ENCODE measurements around the gene SKIC2.

The SKIC2 gene

DNA sequence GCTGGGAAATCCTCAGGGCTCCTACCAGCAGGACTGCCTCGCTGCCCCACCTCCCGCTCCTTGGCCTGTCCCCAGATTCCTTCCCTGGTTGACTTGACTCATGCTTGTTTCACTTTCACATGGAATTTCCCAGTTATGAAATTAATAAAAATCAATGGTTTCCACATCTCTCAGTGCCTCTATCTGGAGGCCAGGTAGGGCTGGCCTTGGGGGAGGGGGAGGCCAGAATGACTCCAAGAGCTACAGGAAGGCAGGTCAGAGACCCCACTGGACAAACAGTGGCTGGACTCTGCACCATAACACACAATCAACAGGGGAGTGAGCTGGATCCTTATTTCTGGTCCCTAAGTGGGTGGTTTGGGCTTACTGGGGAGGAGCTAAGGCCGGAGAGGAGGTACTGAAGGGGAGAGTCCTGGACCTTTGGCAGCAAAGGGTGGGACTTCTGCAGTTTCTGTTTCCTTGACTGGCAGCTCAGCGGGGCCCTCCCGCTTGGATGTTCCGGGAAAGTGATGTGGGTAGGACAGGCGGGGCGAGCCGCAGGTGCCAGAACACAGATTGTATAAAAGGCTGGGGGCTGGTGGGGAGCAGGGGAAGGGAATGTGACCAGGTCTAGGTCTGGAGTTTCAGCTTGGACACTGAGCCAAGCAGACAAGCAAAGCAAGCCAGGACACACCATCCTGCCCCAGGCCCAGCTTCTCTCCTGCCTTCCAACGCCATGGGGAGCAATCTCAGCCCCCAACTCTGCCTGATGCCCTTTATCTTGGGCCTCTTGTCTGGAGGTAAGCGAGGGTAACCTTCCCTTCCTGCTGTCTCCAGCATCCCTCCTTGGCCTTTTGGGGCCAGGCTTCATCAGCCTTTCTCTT is 13.2 kb upstream of the SKIC2 start, which contains the start of gene CFB:
Gene CFB (plus strand): TSS at position 589 of the 863 bp plus-strand sequence. CDS start 127 bp downstream, at position 716.
- no peak for DNase-seq

DNA sequence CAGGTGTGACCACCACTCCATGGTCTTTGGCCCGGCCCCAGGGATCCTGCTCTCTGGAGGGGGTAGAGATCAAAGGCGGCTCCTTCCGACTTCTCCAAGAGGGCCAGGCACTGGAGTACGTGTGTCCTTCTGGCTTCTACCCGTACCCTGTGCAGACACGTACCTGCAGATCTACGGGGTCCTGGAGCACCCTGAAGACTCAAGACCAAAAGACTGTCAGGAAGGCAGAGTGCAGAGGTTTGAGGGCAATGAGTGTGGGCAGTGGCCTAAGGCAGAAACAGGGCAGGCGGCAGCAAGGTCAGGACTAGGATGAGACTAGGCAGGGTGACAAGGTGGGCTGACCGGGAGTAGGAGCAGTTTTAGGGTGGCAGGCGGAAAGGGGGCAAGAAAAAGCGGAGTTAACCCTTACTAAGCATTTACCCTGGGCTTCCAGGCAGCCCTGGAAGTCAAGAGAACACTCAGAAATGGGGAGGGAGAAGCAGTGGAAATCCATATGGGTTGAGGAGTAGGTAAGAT is 12.5 kb upstream of the SKIC2 start:
- DNase-seq = no peak

DNA sequence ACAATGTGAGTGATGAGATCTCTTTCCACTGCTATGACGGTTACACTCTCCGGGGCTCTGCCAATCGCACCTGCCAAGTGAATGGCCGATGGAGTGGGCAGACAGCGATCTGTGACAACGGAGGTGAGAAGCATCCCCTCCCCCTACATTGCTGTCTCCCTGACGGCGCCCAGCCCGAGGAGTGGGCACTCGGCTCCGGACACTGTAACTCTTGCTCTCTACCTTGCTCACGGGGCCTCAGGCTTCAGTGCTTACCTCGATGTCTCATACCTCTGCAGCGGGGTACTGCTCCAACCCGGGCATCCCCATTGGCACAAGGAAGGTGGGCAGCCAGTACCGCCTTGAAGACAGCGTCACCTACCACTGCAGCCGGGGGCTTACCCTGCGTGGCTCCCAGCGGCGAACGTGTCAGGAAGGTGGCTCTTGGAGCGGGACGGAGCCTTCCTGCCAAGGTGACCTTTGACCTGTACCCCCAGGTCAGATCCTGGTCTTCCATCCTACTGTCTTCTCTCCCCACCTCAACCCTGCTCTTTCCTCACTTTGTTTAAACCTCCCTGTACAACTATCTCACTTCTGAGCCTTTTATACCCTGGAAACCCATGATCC is 11.8 kb upstream of the SKIC2 start:
- DNase-seq = no peak

DNA sequence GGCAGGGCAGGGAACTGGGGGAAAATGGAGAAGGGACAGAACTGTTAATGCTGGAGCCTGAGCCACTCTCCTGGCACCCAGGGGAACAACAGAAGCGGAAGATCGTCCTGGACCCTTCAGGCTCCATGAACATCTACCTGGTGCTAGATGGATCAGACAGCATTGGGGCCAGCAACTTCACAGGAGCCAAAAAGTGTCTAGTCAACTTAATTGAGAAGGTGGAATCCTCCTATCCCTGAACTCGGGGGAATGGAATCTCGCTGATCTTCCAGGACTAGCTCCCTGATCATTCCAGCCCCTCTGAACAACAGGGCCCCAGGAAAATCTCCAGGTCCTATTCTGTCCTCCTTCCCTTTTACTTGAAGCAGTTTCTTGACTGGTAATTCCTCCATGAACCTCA is 11.1 kb upstream of the SKIC2 start:
- DNase-seq = no peak

DNA sequence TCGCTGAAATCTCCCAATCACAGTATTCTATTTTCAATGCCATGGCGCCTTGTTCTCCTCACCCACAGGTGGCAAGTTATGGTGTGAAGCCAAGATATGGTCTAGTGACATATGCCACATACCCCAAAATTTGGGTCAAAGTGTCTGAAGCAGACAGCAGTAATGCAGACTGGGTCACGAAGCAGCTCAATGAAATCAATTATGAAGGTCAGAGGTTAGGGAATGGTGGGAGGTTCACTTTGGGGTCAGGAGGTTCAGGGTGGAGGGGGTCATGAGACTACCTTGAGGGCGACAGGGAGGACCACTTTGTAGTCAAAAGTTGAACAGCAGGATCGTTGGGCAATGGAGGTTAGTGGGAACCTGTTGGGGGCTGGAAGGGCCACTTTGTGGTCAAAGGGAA is 10.7 kb upstream of the SKIC2 start:
- no peak for DNase-seq

DNA sequence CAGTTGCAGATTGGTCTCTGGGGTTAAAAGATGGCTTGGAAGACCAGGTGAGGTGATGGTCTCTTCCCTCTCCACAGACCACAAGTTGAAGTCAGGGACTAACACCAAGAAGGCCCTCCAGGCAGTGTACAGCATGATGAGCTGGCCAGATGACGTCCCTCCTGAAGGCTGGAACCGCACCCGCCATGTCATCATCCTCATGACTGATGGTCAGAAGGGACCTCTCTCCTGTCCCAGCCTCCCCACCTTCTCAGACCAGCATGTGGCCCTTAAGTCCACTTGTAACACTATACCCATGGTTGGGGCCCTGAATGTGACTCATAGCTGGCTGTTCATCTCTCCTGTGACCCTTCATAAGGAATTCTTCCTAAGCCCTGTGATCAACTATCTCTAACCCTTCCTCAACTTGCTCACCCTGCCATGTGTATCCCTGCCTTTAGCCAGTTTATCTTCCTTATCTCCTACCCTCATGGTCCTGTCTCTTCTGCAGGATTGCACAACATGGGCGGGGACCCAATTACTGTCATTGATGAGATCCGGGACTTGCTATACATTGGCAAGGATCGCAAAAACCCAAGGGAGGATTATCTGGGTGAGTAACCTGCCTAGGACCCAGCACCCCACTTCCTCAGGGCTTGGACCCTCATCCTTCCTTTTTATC is 10.1 kb upstream of the SKIC2 start:
- DNase-seq = no peak

DNA sequence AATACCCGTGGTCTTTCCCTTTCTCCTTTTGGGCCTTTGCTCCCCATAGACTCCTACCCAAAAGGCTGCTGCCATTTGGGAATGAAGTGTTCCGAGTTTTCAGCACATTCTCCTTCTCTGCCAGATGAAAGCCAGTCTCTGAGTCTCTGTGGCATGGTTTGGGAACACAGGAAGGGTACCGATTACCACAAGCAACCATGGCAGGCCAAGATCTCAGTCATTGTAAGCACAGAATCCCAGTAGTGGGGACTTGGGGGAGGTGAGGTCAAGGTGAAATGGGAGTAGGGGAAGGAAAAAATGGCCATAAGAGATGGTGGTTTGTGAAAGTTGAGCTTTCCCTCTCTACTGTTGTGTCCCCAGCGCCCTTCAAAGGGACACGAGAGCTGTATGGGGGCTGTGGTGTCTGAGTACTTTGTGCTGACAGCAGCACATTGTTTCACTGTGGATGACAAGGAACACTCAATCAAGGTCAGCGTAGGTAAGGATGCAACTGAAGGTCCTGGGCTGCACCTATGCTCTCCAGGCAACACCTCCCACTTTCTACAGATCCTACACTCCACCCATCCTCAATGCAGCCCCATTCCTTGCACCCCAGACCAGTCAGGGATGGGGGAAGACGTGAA is 8.9 kb upstream of the SKIC2 start:
- DNase-seq = no peak

DNA sequence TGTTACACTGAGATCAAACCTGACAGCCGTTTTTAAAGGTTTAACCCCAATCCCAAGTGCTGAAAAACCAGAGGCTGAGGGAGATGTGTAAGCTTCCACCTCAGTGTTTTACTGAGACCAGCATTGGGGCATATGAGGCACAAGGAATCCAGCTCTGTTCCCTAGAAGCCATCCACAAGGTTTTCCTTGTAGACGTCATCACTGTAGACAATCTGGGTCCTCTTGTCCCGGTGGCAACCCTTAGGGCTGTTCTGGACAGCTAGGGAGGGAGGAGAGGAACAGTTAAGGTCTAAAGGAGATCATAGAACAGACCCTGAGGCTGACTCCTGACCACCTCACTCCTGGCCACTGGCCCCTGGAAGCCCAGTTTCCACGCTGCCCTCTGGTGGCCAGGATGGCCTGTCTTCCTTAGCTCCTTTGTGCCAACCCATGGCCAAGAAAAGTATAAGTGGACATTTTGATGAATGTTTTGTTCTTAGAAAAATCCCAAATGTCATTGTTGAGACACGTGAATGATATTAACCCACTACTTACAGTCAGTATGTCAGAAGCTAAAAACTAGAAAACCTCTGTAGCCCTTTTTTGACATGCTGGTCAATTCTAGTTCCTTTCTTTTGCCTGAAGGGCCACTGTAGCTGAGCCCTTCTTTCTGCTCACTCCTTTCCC is 6.7 kb upstream of the SKIC2 start:
- DNase-seq = peak; percentile 39

DNA sequence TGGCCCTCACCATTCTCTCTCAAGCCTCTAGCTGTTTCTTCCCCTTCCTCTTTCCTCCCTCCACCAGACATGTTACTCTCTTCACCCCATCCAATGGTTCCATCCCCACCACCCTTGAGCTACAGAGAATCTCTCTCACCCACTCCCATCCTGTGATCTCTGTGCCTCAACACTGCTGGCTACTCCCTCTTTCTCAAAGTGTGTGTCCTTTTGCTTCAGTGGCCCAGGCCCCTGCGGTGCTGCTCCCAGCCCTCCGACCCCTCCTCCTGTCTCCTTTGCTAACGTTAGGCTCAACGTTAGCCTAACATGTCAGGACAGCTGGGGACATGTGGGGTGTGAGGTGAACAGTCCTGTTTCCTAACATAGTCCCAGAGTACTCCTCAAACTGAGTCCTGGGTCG is 6.1 kb upstream of the SKIC2 start:
- DNase-seq = no peak

DNA sequence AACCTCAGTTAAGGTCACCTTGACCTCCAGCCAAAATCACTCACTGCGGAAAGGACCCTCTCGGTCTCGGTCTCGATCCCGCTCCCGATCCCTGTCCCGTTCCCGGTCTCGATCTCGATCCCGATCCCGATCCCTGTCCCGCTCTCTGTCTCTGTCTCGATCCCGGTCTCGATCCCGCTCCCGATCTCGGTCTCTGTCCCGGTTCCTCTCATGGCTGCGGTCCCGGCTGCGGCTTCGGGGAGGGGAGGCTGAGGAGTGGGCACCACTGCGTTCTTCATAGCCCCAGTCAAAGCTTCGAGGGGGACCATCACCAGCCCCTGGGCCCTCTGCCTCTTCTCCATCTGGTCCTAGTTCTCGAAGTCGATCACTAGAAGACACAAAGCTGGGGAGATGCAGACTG is 4.5 kb upstream of the SKIC2 start:
- no peak for DNase-seq

DNA sequence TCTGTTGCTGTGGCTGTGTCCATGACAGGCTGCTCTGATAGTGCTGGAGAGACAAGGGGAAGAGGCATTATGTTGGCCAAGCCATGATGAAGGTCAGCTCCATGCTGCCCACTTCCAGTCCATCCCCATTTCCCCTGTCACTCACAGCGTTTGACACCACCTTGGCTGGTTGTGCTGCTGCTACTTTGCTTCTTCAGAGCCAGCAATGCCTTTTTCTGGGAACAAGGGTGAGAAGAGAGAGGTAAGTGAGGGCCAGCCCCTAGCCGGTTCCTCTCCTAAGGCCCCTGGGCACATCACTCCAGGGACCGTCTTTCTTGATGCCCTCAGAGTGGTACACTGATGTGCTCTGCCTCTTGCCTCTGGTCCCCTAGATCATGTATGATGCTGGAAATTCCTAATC is 2.2 kb upstream of the SKIC2 start:
- no peak for DNase-seq

DNA sequence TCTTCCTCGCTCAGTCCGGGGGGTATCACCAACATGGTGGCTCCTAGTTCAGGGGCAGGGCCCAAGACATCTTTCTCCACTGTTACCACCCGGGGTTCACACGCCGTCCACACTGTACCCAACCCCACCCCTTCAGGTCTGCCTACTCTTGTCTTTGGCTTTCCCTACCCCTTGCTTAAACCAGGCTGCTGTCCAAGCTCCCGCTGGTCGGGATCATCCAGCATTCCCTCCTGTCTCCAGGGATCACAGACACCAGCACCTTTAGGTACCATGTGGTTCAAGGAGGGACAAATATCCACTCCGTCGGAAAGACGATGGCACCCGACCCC is 599 bp upstream of the SKIC2 start:
- no peak for DNase-seq

DNA sequence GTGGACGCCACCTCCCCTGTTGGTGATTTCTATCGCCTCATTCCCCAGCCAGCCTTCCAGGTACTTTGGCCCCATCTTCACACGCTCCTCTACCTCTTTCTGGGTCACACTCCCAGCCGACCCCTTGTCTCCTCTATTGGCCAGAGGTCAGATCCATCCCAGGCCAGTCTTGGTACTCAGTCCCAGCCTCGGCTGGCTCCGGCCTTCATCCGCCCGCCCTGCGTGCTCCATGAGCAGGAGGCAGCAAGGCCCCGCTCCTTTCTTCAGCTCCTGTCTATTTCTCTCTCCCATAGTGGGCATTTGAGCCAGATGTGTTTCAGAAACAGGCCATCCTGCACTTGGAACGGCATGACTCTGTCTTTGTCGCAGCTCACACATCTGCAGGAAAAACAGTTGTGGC is 2.6 kb downstream of the SKIC2 start:
- DNase-seq = no peak

DNA sequence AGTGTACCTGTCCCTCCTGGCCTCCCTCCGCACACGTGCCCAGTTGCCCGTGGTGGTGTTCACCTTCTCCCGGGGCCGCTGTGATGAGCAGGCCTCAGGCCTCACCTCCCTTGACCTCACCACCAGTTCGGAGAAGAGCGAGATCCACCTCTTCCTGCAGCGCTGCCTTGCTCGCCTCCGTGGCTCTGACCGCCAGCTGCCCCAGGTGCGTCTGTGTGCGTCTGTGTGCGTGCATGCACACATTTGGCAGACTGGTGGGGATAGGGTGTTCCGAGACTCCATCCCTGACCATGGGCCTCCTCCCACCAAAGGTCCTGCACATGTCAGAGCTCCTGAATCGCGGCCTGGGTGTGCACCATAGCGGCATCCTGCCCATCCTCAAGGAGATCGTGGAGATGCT is 4.9 kb downstream of the SKIC2 start:
- no peak for DNase-seq

DNA sequence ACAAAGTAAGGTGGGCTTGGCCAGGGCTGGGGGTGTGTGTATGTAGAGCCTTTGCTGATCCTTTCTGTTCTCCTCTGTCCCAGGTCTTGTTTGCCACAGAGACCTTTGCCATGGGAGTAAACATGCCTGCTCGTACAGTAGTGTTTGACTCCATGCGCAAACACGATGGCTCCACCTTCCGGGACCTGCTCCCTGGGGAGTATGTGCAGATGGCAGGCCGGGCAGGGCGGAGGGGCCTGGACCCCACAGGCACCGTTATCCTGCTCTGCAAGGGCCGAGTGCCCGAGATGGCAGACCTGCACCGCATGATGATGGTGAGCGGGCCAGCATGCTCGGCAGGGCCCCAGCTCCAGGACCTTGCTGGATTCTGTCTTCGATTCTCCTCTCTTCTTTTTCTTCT is 6.7 kb downstream of the SKIC2 start:
- no peak for DNase-seq

DNA sequence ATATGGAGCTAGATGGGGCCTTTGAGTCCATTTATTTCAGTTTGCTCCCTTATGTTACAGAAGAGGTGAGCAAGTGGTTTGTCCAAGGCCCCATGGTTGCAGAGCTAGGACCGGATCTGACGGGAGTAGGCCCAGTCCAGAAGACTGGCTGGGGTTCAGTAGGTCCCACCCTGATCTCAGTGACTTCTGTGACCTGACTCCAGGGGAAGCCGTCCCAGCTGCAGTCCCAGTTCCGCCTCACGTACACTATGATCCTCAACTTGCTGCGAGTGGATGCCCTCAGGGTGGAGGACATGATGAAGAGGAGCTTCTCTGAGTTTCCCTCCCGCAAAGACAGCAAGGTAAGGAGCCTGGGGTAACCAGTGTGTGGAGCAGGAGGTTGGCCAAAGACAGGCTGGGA is 7.5 kb downstream of the SKIC2 start:
- DNase-seq = no peak

DNA sequence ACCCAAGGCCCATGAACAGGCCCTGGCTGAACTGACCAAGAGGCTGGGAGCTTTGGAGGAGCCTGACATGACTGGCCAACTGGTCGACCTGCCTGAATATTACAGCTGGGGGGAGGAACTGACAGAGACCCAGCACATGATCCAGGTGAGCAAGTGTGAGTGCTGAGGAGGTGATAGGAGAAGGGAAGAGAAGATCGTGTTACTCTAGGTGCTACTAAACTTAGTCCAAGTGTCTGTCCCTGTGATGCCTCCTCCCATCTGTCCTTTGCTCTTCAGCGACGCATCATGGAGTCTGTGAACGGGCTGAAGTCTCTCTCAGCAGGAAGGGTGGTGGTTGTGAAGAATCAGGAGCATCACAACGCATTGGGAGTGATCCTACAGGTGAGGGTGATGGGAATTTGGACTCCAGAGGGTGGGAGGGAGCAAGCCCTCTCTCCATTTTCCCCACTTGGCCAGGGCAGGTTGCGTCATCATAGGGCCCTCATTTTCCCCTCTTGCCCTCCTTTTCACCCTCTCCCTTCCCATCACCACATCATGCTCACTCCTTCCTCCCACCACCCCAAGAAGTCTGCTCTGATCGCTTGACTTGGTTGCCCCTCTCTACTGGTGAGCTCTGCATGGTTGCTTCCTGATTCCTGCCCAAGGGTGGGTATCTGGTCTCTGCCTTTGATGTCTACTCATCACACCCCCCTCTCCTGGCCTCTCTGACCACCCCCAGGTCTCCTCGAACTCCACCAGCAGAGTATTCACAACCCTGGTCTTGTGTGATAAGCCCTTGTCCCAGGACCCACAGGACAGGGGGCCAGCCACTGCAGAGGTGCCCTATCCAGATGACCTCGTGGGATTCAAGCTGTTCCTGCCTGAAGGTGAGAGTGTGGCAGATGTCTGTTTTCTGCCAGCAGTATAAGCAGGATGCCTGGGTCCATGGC is 8.3 kb downstream of the SKIC2 start:
- DNase-seq = no peak

DNA sequence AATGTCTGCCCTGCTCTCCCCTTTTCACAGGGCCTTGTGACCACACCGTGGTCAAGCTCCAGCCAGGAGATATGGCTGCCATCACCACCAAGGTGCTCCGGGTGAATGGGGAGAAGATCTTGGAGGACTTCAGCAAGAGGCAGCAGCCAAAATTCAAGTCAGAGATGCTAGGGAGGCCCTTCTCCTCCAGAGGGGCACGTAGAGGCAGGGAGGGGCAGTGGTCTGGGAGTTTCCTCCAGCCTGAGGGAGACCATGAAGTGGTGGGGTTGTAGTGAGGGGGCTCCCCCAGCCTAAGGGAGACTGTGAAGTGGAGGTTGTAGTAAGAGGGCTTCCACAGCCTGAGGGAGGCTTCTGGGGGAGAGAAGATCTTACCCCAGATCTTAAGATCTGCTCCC is 8.9 kb downstream of the SKIC2 start:
- no peak for DNase-seq

DNA sequence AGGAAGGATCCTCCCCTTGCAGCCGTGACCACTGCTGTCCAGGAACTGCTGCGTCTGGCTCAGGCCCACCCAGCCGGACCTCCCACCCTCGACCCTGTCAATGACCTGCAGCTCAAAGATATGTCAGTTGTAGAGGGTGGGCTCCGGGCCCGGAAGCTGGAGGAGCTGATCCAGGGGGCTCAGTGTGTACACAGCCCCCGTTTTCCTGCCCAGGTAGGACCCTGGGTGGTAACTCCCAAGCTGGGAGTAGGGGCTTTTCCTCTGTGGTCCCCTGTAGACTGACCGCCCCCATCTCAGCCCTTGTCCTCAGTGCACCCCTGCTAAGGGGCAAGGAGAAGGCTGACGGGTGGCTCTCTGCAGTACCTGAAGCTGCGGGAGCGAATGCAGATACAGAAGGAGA is 9.4 kb downstream of the SKIC2 start:
- no peak for DNase-seq

DNA sequence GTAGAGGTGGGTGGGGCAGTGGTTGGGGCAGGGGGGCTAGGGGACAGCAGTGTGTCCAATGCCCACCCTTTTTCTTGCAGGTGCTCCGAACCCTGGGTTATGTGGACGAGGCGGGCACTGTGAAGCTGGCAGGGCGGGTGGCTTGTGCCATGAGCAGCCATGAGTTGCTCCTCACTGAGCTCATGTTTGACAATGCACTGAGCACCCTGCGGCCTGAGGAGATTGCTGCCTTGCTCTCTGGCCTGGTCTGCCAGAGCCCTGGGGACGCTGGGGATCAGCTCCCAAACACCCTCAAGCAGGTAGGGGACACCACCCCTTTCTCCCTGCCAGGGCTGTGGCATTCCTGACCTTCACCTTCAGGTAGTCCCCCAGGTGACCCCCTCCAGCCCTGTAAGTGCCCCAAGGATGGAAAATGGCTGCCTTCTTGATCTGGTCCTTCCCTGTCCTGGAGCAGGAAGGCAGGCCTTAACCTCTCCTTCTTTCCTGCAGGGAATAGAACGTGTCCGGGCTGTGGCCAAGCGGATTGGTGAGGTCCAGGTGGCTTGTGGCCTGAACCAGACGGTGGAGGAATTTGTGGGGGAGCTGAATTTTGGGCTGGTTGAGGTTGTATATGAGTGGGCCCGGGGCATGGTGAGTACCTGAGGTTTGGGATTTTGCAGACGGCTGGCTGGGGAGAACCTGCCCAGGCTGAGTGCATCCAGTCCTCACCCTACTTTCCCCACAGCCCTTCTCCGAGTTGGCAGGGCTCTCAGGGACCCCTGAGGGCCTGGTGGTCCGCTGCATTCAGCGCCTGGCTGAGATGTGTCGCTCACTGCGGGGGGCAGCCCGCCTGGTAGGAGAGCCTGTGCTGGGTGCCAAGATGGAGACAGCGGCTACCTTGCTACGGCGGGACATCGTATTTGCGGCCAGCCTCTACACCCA is 10.1 kb downstream of the SKIC2 start:
- DNase-seq = no peak

Data from CD4-positive, alpha-beta T cell treated with Interleukin-17A for 1 hour (primary cell).